Lung (tissue), 12 donors: ENCODE data around the gene ZNF362. TPM values are rescaled to one million over a fixed set of nuclear protein-coding genes. Genes with fewer than 3 reads are reported as not detected.

Source experiments
- ATAC-seq: fragments of 200-7000 bp; cut with Tn5 transposase; one replicate; pipeline ENCODE4 v1.9.1; 2020; ENCODE audit warnings: moderate number of reproducible peaks; ENCODE audit not compliant: insufficient read depth, low FRiP score
- DNase-seq, 3 donors: peaks; one replicate each; pipeline ENCODE4 v3.0.0-alpha.2; 2013 to 2017
- H3K27ac ChIP-seq, 2 donors: one replicate each; pipeline ENCODE4 v1.5.1; 2013; ENCODE audit warnings: mild to moderate bottlenecking in 2 of 2, moderate library complexity in 2 of 2, control low read depth in 1 of 2, inconsistent platforms in 1 of 2, low read depth in 1 of 2, low read length in 1 of 2
- H3K27me3 ChIP-seq, 3 donors: one replicate each; pipeline ENCODE4 v1.5.1; 2013; ENCODE audit warnings: low read length in 2 of 3; ENCODE audit not compliant: control insufficient read depth in 3 of 3, insufficient read depth in 3 of 3
- H3K36me3 ChIP-seq, 4 donors: one replicate each; pipeline ENCODE4 v1.5.1; 2013; ENCODE audit warnings: low read length in 4 of 4, mild to moderate bottlenecking in 1 of 4, moderate library complexity in 1 of 4; ENCODE audit not compliant: control insufficient read depth in 4 of 4, insufficient read depth in 4 of 4
- H3K4me1 ChIP-seq, 5 donors: one replicate each; pipeline ENCODE4 v1.5.1; 2013; ENCODE audit warnings: low read length in 5 of 5, mild to moderate bottlenecking in 2 of 5, moderate library complexity in 1 of 5; ENCODE audit not compliant: control insufficient read depth in 5 of 5, insufficient read depth in 5 of 5
- H3K4me3 ChIP-seq: one replicate; pipeline ENCODE4 v1.5.1; 2013; ENCODE audit warnings: mild to moderate bottlenecking, control low read depth, moderate library complexity
- H3K9ac ChIP-seq, 2 donors: one replicate each; pipeline ENCODE4 v1.5.1; 2013; ENCODE audit warnings: low read length in 2 of 2, control low read depth in 1 of 2; ENCODE audit not compliant: insufficient read depth in 1 of 2
- H3K9me3 ChIP-seq, 4 donors: one replicate each; pipeline ENCODE4 v1.5.1; 2013; ENCODE audit warnings: low read length in 3 of 4, mild to moderate bottlenecking in 1 of 4, moderate library complexity in 1 of 4; ENCODE audit not compliant: control insufficient read depth in 4 of 4, insufficient read depth in 3 of 4
- CTCF ChIP-seq: IDR thresholded peaks from 2 replicates; pipeline ENCODE4 v1.5.1; 2012; ENCODE audit warnings: mild to moderate bottlenecking; ENCODE audit errors: control extremely low read depth, extremely low read depth
- WGBS, 2 donors: extraction: QIAGEN DNeasy Blood & Tissue Kit; methylation state at CpG; one replicate each; pipeline ENCODE4 v1.1.7; 2013; 5-methylcytosine and 5-hydroxymethylcytosine counted together
- polyA plus RNA-seq, 2 donors: library from polyadenylated mRNA; stranded (reverse); fragments of 200-250 nt; gene quantifications; one replicate each; pipeline ENCODE4 v1.2.1, GENCODE V29; 2013
- total RNA-seq, 2 donors: library from RNA; depleted of rRNA in 1 of 2; stranded (reverse); fragments of >200 nt in 1 of 2; gene quantifications; one replicate each; pipeline ENCODE4 v1.2.1, GENCODE V29; 2014 to 2021
- donor health status: control.
- donor health status: control.
- donor health status: Bipolar disorder and iron deficiency.
- donor health status: healthy.
- donor health status: DM: yes; HTN: yes; CAD: no.

The ZNF362 gene
- total and polyA plus RNA-seq, 4 donors: 10.2 to 35.0 (median 16.5) TPM

DNA sequence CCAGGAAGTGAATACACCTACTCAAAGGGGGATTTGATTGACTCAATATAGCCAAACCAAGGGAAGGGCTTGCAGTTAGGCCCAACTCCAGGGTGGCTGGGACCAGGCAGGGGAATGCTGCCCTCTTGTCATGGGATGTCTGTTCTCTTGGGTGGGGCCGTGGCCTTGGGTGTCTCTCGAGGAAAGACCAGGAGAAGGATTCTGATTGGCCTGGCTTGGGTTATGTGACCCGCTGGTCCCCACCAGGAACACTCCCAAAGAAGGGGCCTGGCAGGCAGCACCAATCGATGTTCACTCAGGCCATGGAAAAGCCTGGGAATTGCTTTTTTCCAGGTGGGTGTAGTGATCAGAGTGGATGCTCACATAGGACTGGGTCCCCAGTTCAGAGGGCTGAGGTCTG lies 10.1 kb upstream of the ZNF362 start:
- DNase-seq (no peak), ATAC-seq (no peak)
- Histone ChIP-seq H3K36me3 (no peaks in the 10 kb centered on the region), H3K27me3 (no peaks in the 10 kb centered on the region), H3K4me3 (no peak overlapping the region), H3K9me3 (no peaks in the 10 kb centered on the region), H3K4me1 (no peaks in the 10 kb centered on the region), H3K27ac (no peak overlapping the region), H3K9ac (no peak overlapping the region)
- no peak for TF ChIP-seq CTCF
- WGBS, 2 donors: 78 to 91% methylated on average over 4 of the region's 4 CpGs

DNA sequence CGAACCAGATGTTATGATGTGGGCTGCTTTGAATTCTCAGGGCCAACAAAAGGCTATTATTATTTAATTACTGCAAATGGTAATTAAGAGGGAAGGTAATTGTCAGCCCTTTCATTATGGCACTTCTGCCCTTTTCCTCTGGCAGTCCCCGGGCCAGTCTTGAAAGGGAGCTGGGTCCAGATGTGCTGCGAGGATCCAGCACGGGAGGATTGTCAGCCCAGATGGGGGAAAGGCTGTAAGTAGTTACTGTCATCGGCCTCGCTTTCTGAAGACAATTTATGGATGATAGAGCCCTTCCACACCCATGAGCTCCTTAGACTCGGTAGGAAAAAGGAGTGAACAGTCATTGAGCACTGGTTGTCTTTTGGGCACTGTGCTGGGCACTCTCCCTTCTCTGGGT lies 8.7 kb upstream of the ZNF362 start:
- Histone ChIP-seq H3K36me3 (no peaks in the 10 kb centered on the region), H3K4me1 (no peaks in the 10 kb centered on the region), H3K27me3 (no peaks in the 10 kb centered on the region), H3K9me3 (no peaks in the 10 kb centered on the region), H3K9ac (no peak overlapping the region), H3K27ac (no peak overlapping the region), H3K4me3 (no peak overlapping the region)
- DNase-seq: no peak
- ATAC-seq: no peak
- no peak for TF ChIP-seq CTCF
- 89 to 95% methylated on average over 7 of the region's 7 CpGs for WGBS, 2 donors

GRCh38 chr1:33248244-33248643 lies 8.0 kb upstream of the ZNF362 start:
- no peak overlapping the region for H3K27ac ChIP-seq
- H3K36me3 ChIP-seq: no peaks in the 10 kb centered on the region
- no peak for TF ChIP-seq CTCF
- no peaks in the 10 kb centered on the region for H3K9me3 ChIP-seq
- no peak overlapping the region for H3K4me3 ChIP-seq
- ATAC-seq (no peak), DNase-seq (no peak)
- no peaks in the 10 kb centered on the region for H3K4me1 ChIP-seq
- no peaks in the 10 kb centered on the region for H3K27me3 ChIP-seq
- H3K9ac ChIP-seq: no peak overlapping the region

GRCh38 chr1:33249422-33249821 lies 6.9 kb upstream of the ZNF362 start:
- ATAC-seq (no peak), DNase-seq (no peak)
- Histone ChIP-seq H3K4me1 (no peaks in the 10 kb centered on the region), H3K4me3 (no peak overlapping the region), H3K27me3 (no peaks in the 10 kb centered on the region), H3K36me3 (no peaks in the 10 kb centered on the region), H3K9ac (no peak overlapping the region), H3K9me3 (no peaks in the 10 kb centered on the region), H3K27ac (no peak overlapping the region)
- WGBS, 2 donors: 84 to 94% methylated on average over 3 of the region's 3 CpGs
- TF ChIP-seq CTCF: no peak
